DOHH2 (cell line): Measurements from ENCODE around the gene HNRNPR.

Experiments
- H3F3A ChIP-seq: fragments of 200-600 bp; sonication (generic), shearing (Covaris generic); 2 replicates; pipeline ENCODE4 v1.6.0; 2016; ENCODE audit warnings: antibody characterized with exemption, mild to moderate bottlenecking; ENCODE audit not compliant: control insufficient read depth, insufficient read depth
- H3K27ac ChIP-seq: fragments of 200-600 bp; sonication (generic); 2 replicates; pipeline ENCODE4 v1.5.1; 2014; ENCODE audit warnings: low read depth, mild to moderate bottlenecking, low read length, moderate library complexity
- H3K27me3 ChIP-seq: fragments of 200-600 bp; sonication (generic); 2 replicates; pipeline ENCODE4 v1.6.1; 2014; ENCODE audit warnings: mild to moderate bottlenecking, low read length, mixed read lengths; ENCODE audit not compliant: control insufficient read depth
- H3K36me3 ChIP-seq: fragments of 200-600 bp; sonication (generic); 2 replicates; pipeline ENCODE4 v1.6.1; 2014; ENCODE audit warnings: mild to moderate bottlenecking, low read length, moderate library complexity, mixed read lengths; ENCODE audit not compliant: control insufficient read depth
- H3K4me1 ChIP-seq: fragments of 200-600 bp; sonication (generic); 2 replicates; pipeline ENCODE4 v1.6.1; 2014; ENCODE audit warnings: mild to moderate bottlenecking, low read length, mixed read lengths; ENCODE audit not compliant: control insufficient read depth
- H3K4me2 ChIP-seq: fragments of 200-600 bp; sonication (generic); 2 replicates; pipeline ENCODE4 v1.6.0; 2014; ENCODE audit warnings: mild to moderate bottlenecking, low read length, moderate library complexity
- H3K4me3 ChIP-seq: fragments of 200-600 bp; sonication (generic); 2 replicates; pipeline ENCODE4 v1.5.1; 2014; ENCODE audit warnings: mild to moderate bottlenecking, low read length, mixed read lengths
- H3K79me2 ChIP-seq: fragments of 200-600 bp; sonication (generic); 2 replicates; pipeline ENCODE4 v1.6.1; 2014; ENCODE audit warnings: mild to moderate bottlenecking, low read length, mixed read lengths; ENCODE audit not compliant: control insufficient read depth
- H3K9me2 ChIP-seq: fragments of 200-600 bp; sonication (generic); replicated peaks from 2 replicates; pipeline ENCODE4 v1.6.1; 2014; ENCODE audit warnings: mild to moderate bottlenecking, low read length, mixed read lengths; ENCODE audit not compliant: control insufficient read depth
- H3K9me3 ChIP-seq: fragments of 200-600 bp; sonication (generic); 2 replicates; pipeline ENCODE4 v1.6.1; 2014; ENCODE audit warnings: antibody characterized with exemption, low read length, mixed read lengths; ENCODE audit not compliant: control insufficient read depth, insufficient read depth
- H4K20me1 ChIP-seq: fragments of 200-600 bp; sonication (generic); 2 replicates; pipeline ENCODE4 v1.6.0; 2014; ENCODE audit warnings: low read depth, mild to moderate bottlenecking, antibody characterized with exemption, low read length, moderate library complexity; ENCODE audit not compliant: control insufficient read depth, insufficient read depth
- CTCF ChIP-seq: fragments of 200-600 bp; sonication (generic); IDR thresholded peaks from one replicate; pipeline ENCODE4 v1.5.1; 2014; ENCODE audit warnings: antibody characterized with exemption, mild to moderate bottlenecking, low read depth, low read length; ENCODE audit not compliant: poor library complexity, severe bottlenecking
- EZH2phosphoT487 ChIP-seq: fragments of 200-600 bp; sonication (generic); IDR thresholded peaks from 2 replicates; pipeline ENCODE4 v1.6.1; 2017; ENCODE audit warnings: borderline replicate concordance, mild to moderate bottlenecking, antibody characterized with exemption, low read length, moderate library complexity, mixed read lengths

The HNRNPR gene

GRCh38 chr1:23358310-23358875, 14.3 kb upstream of the HNRNPR start:
- Histone ChIP-seq H4K20me1 (no peaks in the 10 kb centered on the region), H3K9me3 (peaks cover 40% of the 10 kb centered on the region), H3F3A (no peaks in the 10 kb centered on the region), H3K79me2 (no peaks in the 10 kb centered on the region), H3K27me3 (no peaks in the 10 kb centered on the region), H3K4me3 (no peak overlapping the region), H3K4me1 (no peaks in the 10 kb centered on the region), H3K4me2 (no peak overlapping the region), H3K9me2 (no peaks in the 10 kb centered on the region), H3K36me3 (peaks cover 40% of the 10 kb centered on the region), H3K27ac (no peak overlapping the region)
- no peak for TF ChIP-seq CTCF
- TF ChIP-seq EZH2phosphoT487 = no peak

GRCh38 chr1:23357138-23357908, 13.2 kb upstream of the HNRNPR start:
- Histone ChIP-seq H4K20me1 (no peaks in the 10 kb centered on the region), H3K4me3 (no peak overlapping the region), H3K9me3 (peaks cover 29% of the 10 kb centered on the region), H3K27me3 (no peaks in the 10 kb centered on the region), H3K27ac (no peak overlapping the region), H3K79me2 (no peaks in the 10 kb centered on the region), H3F3A (no peaks in the 10 kb centered on the region), H3K9me2 (no peaks in the 10 kb centered on the region), H3K4me2 (no peak overlapping the region), H3K36me3 (peaks cover 29% of the 10 kb centered on the region), H3K4me1 (no peaks in the 10 kb centered on the region)
- no peak for TF ChIP-seq EZH2phosphoT487
- TF ChIP-seq CTCF = no peak

- H3K27ac ChIP-seq = no peak overlapping the region
- no peaks in the 10 kb centered on the region for H3K79me2 ChIP-seq
- H3K4me1 ChIP-seq = no peaks in the 10 kb centered on the region
- TF ChIP-seq CTCF = no peak
- no peak for TF ChIP-seq EZH2phosphoT487
- H3K4me3 ChIP-seq = no peak overlapping the region
- H3K36me3 ChIP-seq = peaks cover 22% of the 10 kb centered on the region
- H3K27me3 ChIP-seq = no peaks in the 10 kb centered on the region
- no peaks in the 10 kb centered on the region for H4K20me1 ChIP-seq
- H3K4me2 ChIP-seq = no peak overlapping the region
- H3K9me2 ChIP-seq = no peaks in the 10 kb centered on the region
- H3K9me3 ChIP-seq = peaks cover 22% of the 10 kb centered on the region
- no peaks in the 10 kb centered on the region for H3F3A ChIP-seq
Observed at GRCh38 chr1:23356471-23357137, 12.5 kb upstream of the HNRNPR start.
